Prostate gland (tissue), 2 donors: Measurements from ENCODE around the gene C1orf226.

Experiments
- CTCF ChIP-seq, 4 experiments: fragments of 200-600 bp in 2 of 4; fragments of 450-650 bp in 2 of 4; sonication (generic) in 2 of 4; IDR thresholded peaks; 1 replicate in 3 of 4; 2 replicates in 1 of 4; pipeline ENCODE4 v1.5.1; 2016 to 2019; ENCODE audit warnings: antibody characterized with exemption in 4 of 4, mild to moderate bottlenecking in 2 of 4, moderate library complexity in 2 of 4
- POLR2A ChIP-seq: fragments of 450-650 bp; IDR thresholded peaks from one replicate; pipeline ENCODE4 v1.6.1; 2016; ENCODE audit warnings: antibody characterized with exemption, mild to moderate bottlenecking
- POLR2AphosphoS5 ChIP-seq: sonication (generic); formaldehyde crosslinking; IDR thresholded peaks from one replicate; pipeline ENCODE4 v1.6.1; 2017; ENCODE audit warnings: antibody characterized with exemption

GRCh38 chr1:162366671-162367070 lies 14.9 kb upstream of the C1orf226 start:
- TF ChIP-seq POLR2AphosphoS5: no peak
- no peak for TF ChIP-seq CTCF (IDR thresholded peaks at IDR 0.05)
- no peak for TF ChIP-seq POLR2A
